ENCODE measurements around the gene SNTG2.

SNTG2 gene

DNA sequence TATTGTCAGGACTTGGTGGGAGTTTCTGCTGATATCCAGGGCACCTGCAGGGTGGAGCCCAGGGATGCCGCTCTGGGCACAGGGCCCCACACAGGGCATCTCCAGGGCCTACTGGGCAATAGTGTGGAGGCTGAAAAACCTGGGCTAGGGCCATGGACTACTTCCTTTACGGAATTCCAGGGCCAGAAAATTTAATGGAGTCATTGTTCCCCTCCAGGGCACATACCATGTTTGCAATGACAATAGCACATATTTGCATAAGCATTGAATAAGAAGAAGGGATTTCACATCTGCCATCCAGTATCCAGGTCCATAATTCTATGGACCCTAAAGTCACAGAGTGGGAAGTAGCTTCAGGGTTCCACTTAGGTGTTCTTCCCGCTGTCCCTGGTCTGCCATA is 358.9 kb downstream of the SNTG2 start:
- no peaks in the 10 kb centered on the region for H3K36me3 Mint-ChIP-seq

DNA sequence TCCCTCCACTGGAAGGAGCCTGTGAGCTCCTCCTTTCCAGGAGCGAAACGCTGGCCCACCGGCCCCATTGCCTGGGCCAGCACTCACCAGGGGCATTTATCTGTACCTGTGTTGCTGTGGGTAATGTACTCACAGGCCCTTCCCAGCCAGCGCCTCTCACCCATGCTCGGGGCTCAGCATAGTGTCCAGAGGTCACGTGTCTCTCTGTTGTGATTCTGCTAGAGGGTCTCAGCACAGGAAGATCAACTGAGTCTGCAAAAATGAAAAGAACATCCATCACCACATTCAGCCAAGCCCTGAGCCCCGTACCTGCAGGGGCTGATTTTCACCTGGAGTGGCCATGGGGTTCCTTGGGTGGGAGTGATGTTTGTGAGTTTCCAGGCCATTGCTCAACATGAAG is 359.6 kb downstream of the SNTG2 start:
- Mint-ChIP-seq H3K4me3 (no peak overlapping the region), H3K36me3 (no peaks in the 10 kb centered on the region), H3K4me1 (no peaks in the 10 kb centered on the region), H3K27ac (no peak overlapping the region), H3K9me3 (peaks cover 3% of the 10 kb centered on the region)
- DNase-seq (ENCODE audit: low spot score in 2 of 2) = no peak
- no peak for ATAC-seq

More for the DNA sequence above, 358.9 kb downstream of the SNTG2 start:
- ATAC-seq (no peak), DNase-seq (ENCODE audit: low spot score in 2 of 2) (no peak)
- Mint-ChIP-seq H3K4me1 (no peaks in the 10 kb centered on the region), H3K27ac (no peak overlapping the region), H3K4me3 (no peak overlapping the region), H3K9me3 (peaks cover 3% of the 10 kb centered on the region)

DNA sequence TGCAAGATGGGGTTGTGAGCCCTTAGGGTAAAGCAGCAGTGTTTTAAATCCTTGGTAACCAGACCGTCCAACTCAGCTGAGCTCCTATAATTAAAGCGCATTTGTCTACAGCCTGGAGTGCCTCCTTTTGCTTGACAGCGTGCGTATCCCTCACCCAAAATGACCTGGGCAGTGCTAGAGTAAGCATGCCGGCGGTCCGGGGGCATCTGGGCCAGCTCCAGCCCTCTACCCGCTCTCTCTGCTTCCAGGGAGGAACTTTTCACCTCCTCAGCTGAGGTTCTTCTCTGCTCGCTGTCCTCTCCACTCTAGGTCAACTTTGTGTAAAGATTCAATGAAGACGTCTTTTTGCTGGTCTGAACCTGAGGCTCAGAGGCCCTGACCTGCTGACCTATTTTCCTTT is 360.2 kb downstream of the SNTG2 start:
- Mint-ChIP-seq H3K27ac (no peak overlapping the region), H3K4me1 (no peaks in the 10 kb centered on the region), H3K36me3 (no peaks in the 10 kb centered on the region), H3K4me3 (no peak overlapping the region), H3K9me3 (peaks cover 6% of the 10 kb centered on the region)
- ATAC-seq (no peak), DNase-seq (ENCODE audit: low spot score in 2 of 2) (no peak)

DNA sequence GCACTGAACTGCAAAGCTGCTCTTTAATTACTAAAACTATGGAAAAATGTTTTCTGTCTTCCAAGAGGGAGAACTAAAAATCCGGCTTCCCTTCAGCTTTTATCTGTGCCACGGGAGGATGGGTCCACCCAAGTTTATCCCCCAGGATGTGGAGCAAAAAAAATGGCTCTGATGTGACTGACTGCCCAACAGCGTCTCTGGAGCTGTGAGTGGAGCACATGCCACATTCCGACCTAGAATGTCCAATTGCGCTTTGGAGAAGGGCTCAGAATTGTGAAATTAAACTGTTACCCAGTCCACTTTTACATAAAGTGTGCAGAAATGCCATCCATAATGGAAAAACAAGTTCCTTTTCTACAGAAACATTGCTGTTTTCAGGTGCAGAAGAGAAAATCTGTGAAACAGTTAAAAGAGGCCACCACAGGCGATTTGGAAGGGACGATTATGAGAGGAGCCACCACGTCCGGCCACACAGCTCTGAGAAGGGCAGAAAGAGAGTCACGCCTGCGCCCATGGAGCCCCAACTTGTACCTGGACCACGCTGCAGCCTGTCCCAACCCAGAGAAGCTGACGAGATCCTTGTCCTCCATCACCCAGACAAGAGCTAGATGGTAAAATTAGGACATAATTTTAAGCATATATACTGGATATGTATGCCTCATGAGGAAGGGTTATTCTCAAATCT is 362.7 kb downstream of the SNTG2 start:
- no peaks in the 10 kb centered on the region for H3K36me3 Mint-ChIP-seq
- ATAC-seq (no peak), DNase-seq (ENCODE audit: low spot score in 2 of 2) (no peak)
- no peak overlapping the region for H3K4me3 Mint-ChIP-seq
- H3K9me3 Mint-ChIP-seq = peaks cover 3% of the 10 kb centered on the region
- H3K4me1 Mint-ChIP-seq = no peaks in the 10 kb centered on the region
- no peak overlapping the region for H3K27ac Mint-ChIP-seq

DNA sequence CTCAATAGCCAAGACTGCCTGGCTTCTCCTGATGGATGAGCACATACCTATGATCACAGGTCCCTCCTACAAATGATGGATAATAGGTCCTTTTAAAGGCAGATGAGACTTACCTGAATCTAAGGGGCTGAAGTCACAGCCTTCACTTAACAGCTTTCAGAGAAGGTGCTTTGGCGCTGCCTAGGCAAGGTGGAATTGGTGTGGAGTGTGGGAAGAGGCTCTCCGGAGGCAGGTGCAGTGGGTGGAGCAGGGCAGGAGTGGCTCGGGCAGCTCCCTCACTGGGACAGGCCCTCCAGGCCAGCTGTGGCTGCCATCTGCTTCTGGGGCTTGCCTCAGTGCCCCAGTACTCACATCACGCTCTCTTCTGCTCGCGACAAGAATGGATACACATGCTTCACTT is 363.6 kb downstream of the SNTG2 start:
- H3K4me1 Mint-ChIP-seq = no peaks in the 10 kb centered on the region

DNA sequence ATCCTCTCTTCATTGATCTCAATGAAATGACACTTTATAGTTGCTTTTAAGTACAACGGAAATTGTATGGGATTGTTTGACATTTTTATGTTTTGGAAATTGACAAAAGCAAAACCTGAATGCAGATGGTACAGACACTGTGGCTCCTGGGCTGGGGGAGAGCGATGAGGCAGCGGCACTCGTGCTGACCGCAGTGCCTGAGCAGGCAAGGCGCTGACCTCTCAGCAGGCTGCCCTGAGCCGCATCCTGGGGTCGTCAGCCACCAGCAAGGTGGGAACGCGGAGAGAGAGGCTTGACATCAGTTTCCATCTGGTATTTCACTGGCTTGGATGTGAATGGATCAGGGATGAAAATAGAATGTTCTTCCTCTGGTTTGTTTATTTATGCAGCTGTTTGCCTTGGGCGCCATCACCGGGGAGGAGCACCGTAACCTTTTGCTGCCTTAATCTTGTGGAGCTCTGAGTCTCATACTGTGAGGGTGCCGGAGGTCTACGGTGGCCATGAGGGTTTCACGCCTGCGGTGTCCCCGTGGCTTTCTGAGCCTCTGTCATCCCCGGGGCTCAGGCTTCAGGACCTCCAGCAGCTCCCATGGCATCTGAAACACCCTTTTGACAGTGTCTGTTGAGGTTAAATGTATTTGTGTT is 367.8 kb downstream of the SNTG2 start:
- no peak overlapping the region for H3K4me3 Mint-ChIP-seq

More for the DNA sequence above, 363.6 kb downstream of the SNTG2 start:
- no peaks in the 10 kb centered on the region for H3K36me3 Mint-ChIP-seq
- no peak overlapping the region for H3K4me3 Mint-ChIP-seq
- H3K9me3 Mint-ChIP-seq = peaks cover 3% of the 10 kb centered on the region
- no peak for DNase-seq (ENCODE audit: low spot score in 2 of 2)
- no peak overlapping the region for H3K27ac Mint-ChIP-seq
- ATAC-seq = no peak

DNA sequence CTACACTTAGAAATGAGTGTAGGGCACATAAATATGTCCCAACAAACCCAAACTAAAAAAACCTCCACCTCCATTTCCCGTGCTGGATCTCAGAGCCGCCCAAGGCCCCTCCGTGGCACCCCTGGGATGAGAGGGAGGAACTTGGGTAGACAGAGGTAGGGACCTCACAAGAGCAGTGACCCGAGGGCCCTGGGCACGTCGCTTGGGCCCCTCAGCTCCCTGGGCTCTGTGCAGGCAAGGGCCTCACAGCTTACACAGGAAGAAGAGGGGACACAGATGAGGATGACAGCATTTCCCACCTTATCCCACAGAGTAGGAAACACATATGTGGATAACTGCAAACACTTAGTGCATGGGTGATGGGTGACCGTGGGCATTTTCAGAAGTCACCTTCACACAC is 368.7 kb downstream of the SNTG2 start:
- Mint-ChIP-seq H3K27ac (no peak overlapping the region), H3K36me3 (no peaks in the 10 kb centered on the region), H3K4me1 (no peaks in the 10 kb centered on the region), H3K4me3 (no peak overlapping the region), H3K9me3 (peaks cover 3% of the 10 kb centered on the region)
- ATAC-seq (no peak), DNase-seq (ENCODE audit: low spot score in 2 of 2) (no peak)

More for the DNA sequence above, 367.8 kb downstream of the SNTG2 start:
- ATAC-seq (no peak), DNase-seq (ENCODE audit: low spot score in 2 of 2) (no peak)
- no peaks in the 10 kb centered on the region for H3K36me3 Mint-ChIP-seq
- peaks cover 3% of the 10 kb centered on the region for H3K9me3 Mint-ChIP-seq
- H3K4me1 Mint-ChIP-seq = no peaks in the 10 kb centered on the region
- no peak overlapping the region for H3K27ac Mint-ChIP-seq

DNA sequence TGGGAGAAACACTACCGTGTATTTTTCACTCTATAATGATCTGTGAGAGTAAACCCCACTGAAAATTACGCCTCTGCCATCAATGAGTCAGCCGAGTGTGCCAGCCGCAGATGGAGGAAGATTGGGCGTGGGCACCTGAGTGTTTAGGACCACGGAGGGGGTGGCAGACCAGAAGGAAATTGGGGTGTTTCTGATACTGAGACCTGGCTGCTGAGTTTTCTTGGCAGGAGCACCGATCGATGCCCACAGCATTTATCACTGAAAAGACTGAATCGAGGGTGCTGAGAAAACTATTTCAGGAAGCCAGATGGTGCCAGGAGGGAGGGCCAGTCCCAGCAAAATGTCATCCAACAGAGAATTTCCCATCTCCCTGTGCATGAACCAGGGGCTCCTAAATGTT is 370.7 kb downstream of the SNTG2 start:
- H3K4me3 Mint-ChIP-seq = no peak overlapping the region
- DNase-seq (ENCODE audit: low spot score in 2 of 2) = no peak
- no peak for ATAC-seq

DNA sequence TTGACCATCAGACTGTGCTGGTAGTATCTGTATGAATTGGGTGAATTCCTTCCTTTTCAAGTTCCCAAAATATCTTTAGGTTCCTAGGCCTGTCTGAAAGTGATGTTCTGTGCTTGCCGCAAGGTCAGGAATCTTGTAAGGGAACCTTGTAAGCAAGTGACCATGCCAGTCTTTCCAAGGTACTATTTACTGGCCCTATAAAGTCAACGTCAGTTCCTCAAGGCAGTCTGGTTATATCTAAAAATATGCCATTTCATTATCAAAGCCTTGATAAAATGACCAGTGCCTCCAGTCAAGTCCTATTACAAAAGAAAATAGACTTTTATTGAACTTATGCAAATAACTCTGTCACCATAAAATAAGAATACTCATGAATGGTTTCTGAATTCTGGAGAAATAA is 374.2 kb downstream of the SNTG2 start:
- H3K4me3 Mint-ChIP-seq = no peak overlapping the region
- H3K36me3 Mint-ChIP-seq = no peaks in the 10 kb centered on the region
- no peaks in the 10 kb centered on the region for H3K4me1 Mint-ChIP-seq
- ATAC-seq (no peak), DNase-seq (ENCODE audit: low spot score in 2 of 2) (no peak)
- no peaks in the 10 kb centered on the region for H3K9me3 Mint-ChIP-seq
- H3K27ac Mint-ChIP-seq = no peak overlapping the region

More for the DNA sequence above, 370.7 kb downstream of the SNTG2 start:
- H3K36me3 Mint-ChIP-seq = no peaks in the 10 kb centered on the region
- no peak overlapping the region for H3K27ac Mint-ChIP-seq
- H3K4me1 Mint-ChIP-seq = no peaks in the 10 kb centered on the region
- no peaks in the 10 kb centered on the region for H3K9me3 Mint-ChIP-seq

DNA sequence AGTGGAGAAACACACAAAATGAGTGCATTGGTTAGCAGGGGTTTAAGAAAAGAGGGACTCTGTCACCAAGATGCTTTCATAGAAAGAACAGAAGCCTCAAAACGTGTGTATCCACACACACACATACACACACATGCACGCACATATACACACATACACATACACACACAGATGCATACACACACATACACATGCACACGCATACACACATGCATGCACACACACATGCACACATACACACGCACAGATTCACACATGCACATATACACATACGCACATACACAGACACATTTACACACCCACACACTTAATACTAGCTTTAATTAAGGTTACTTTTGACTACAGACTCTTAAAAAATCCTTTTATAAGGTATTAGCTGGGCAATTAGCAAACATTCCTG is 378.0 kb downstream of the SNTG2 start:
- no peaks in the 10 kb centered on the region for H3K9me3 Mint-ChIP-seq
- no peak overlapping the region for H3K4me3 Mint-ChIP-seq
- no peaks in the 10 kb centered on the region for H3K4me1 Mint-ChIP-seq
- H3K27ac Mint-ChIP-seq = no peak overlapping the region
- ATAC-seq (no peak), DNase-seq (ENCODE audit: low spot score in 2 of 2) (no peak)
- H3K36me3 Mint-ChIP-seq = no peaks in the 10 kb centered on the region

DNA sequence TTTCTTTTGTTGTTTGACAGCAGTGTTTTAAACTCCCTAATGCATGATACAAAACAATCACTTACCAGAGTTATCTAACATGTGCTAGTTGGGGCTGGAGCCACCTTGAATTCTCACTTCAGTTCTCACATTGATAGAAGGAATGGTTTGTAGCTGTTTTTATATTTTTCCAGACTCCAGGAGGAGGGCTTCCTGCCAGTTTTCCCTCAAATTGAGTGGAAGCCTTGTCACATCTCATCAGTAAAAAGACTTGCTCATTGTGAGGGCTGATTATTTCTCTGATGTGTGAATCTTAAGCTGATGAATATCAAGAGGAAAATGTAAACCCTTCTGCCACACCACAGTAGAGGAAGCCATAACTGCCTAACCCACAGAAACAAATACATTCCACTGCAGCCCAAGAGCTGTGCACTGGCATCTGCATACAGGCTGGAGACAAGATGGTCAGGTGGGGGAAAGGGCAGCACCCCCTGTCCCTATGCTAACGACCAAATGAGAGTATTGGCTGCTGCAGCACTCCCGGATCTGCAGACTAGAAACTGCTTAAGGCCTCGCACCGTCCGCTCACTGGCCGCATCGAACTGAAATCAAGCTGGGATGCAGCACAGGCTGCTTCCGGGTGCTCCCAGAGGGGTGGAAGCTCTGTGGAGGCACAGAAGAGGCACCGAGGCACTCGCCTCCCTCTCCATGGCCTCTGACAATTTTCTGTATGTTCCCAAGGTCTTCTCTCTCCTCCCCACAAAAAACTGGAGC is 388.9 kb downstream of the SNTG2 start:
- Mint-ChIP-seq H3K36me3 (no peaks in the 10 kb centered on the region), H3K9me3 (no peaks in the 10 kb centered on the region), H3K4me3 (no peak overlapping the region), H3K4me1 (no peaks in the 10 kb centered on the region), H3K27ac (no peak overlapping the region)
- ATAC-seq (no peak), DNase-seq (ENCODE audit: low spot score in 2 of 2) (no peak)

DNA sequence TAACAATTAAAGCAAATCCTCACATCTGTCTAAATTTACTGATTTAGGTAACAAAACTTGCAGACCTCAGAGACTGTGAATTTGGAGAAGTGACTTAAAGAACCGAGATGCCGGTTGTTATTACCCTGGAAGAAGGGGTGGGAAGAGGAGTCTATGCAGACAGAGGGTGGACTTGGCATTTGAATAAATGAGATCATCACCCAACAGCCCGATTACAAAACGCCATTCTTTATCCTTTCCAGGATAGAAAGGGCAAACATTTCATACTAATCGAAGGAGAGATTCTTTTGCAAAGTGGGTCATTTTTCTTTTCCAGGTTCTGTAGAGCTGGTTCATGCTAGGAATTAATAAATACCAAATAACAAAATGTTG is 389.5 kb downstream of the SNTG2 start:
- no peaks in the 10 kb centered on the region for H3K9me3 Mint-ChIP-seq
- H3K4me3 Mint-ChIP-seq = no peak overlapping the region
- no peak for DNase-seq (ENCODE audit: low spot score in 2 of 2)
- H3K36me3 Mint-ChIP-seq = no peaks in the 10 kb centered on the region
- H3K4me1 Mint-ChIP-seq = no peaks in the 10 kb centered on the region
- no peak overlapping the region for H3K27ac Mint-ChIP-seq
- ATAC-seq = no peak

DNA sequence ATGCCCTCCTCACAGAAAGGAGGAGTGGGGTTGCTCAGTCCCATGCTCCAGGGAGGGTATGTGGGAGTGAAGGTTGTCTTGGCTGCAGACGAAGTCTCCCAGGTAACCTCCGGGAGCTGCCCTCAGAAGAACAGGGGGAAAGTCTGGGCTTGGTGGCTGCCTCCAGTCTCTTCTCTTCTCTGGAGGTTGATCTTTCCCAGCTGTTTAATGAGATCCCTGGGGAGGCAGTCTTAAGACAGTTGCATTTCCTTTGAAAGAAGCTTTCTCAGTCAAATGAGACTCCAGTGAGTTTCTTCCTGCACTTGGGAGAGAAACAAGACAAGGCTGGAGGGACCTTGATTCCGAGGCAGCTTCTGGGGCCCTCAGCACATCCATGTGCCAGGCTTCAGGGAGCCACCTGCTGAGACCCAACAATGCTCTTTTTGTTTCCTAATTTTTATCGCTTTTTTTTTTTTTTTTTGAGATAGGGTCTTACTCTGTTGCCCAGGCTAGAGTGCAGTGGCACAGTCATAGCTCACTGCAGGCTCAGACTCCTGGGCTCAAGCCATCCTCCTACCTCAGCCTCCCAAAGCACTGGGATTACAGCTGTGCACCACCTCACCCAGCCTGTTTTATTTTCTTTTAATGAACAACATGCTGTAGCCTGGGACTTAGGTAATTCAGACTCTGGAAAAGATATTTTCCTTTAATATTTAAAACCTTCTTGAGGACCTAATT is 390.9 kb downstream of the SNTG2 start:
- no peak overlapping the region for H3K4me3 Mint-ChIP-seq
- ATAC-seq = peak; percentile 16
- no peaks in the 10 kb centered on the region for H3K4me1 Mint-ChIP-seq
- H3K36me3 Mint-ChIP-seq = no peaks in the 10 kb centered on the region
- no peaks in the 10 kb centered on the region for H3K9me3 Mint-ChIP-seq
- H3K27ac Mint-ChIP-seq = no peak overlapping the region
- DNase-seq (ENCODE audit: low spot score in 2 of 2) = no peak

DNA sequence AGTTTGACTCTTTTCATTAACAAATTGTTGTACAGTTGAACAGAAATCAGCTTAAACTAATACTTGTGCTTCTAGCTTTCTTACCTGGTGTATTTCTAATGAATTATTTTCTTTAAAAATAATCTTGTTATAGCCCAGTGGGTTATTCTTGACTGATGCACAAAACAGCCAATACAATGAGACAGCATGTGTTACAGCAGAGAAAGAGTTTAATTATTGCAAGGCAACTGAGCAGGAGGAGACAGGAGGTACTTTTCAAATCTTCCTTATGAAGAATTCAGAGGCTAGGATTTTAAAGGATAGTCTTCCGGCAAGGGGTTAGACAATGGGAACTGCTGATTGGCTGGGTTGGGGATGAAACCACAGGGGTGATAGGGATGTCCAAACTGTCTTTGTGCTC is 398.1 kb downstream of the SNTG2 start:
- no peaks in the 10 kb centered on the region for H3K36me3 Mint-ChIP-seq
- ATAC-seq (no peak), DNase-seq (ENCODE audit: low spot score in 2 of 2) (no peak)
- no peak overlapping the region for H3K4me3 Mint-ChIP-seq
- no peak overlapping the region for H3K27ac Mint-ChIP-seq
- no peaks in the 10 kb centered on the region for H3K9me3 Mint-ChIP-seq
- no peaks in the 10 kb centered on the region for H3K4me1 Mint-ChIP-seq

DNA sequence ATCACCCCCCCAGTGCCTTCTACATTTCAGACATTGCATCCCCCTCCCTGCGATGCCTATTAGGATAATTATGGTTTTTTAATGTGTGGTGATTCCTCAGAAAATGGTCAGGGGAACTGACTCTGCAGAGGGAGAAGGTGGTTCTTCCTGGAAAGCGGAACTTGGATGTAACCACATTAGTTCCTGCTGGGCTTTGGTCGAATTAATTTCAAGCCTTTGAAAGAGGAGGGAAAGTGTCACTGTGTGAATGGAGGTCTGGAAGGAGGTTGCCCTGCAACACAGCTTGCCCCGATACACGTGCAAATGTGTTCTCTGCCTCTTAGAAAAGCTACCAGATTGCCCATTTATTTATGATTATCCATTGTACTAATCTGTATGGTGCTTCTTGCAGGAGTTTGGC is 399.5 kb downstream of the SNTG2 start:
- DNase-seq (ENCODE audit: low spot score in 2 of 2) (no peak), ATAC-seq (no peak)
- no peaks in the 10 kb centered on the region for H3K4me1 Mint-ChIP-seq
- H3K36me3 Mint-ChIP-seq = no peaks in the 10 kb centered on the region
- H3K27ac Mint-ChIP-seq = no peak overlapping the region
- no peaks in the 10 kb centered on the region for H3K9me3 Mint-ChIP-seq
- no peak overlapping the region for H3K4me3 Mint-ChIP-seq
